NCI-H1694 treated with DMSO at 0.1 percent for 48 hours (cell line): ENCODE results near the gene TMEM19.

Source experiments
- DNase-seq: peaks from one replicate; lab custom pipeline; 2025; lab: John Stamatoyannopoulos, UW

The TMEM19 gene

GRCh38 chr12:71685914-71686657 is at the start of gene TMEM19:
TMEM19 (plus strand) TSS chr12:71686082; CDS start chr12:71686681, 599 bp downstream.
- DNase-seq = peak; percentile 66

GRCh38 chr12:71636704-71637115 is 49.2 kb upstream of the TMEM19 start:
- DNase-seq = peak; percentile 56

- DNase-seq = no peak
Observed at GRCh38 chr12:71638499-71638898, 47.4 kb upstream of the TMEM19 start.

GRCh38 chr12:71639341-71639760 is 46.5 kb upstream of the TMEM19 start:
- no peak for DNase-seq

- no peak for DNase-seq
Observed at GRCh38 chr12:71640316-71640715, 45.6 kb upstream of the TMEM19 start.

GRCh38 chr12:71641390-71641789 is 44.5 kb upstream of the TMEM19 start:
- DNase-seq = no peak

- DNase-seq = no peak
Observed at GRCh38 chr12:71642264-71642663, 43.6 kb upstream of the TMEM19 start.

GRCh38 chr12:71645268-71645667 is 40.6 kb upstream of the TMEM19 start:
- no peak for DNase-seq

- no peak for DNase-seq
Observed at GRCh38 chr12:71646512-71646911, 39.4 kb upstream of the TMEM19 start.

GRCh38 chr12:71648537-71648936 is 37.3 kb upstream of the TMEM19 start:
- no peak for DNase-seq

GRCh38 chr12:71649401-71649800 is 36.5 kb upstream of the TMEM19 start:
- DNase-seq = no peak

GRCh38 chr12:71652656-71653055 is 33.2 kb upstream of the TMEM19 start:
- no peak for DNase-seq

GRCh38 chr12:71653137-71653536 is 32.7 kb upstream of the TMEM19 start:
- no peak for DNase-seq

GRCh38 chr12:71654200-71654599 is 31.7 kb upstream of the TMEM19 start:
- no peak for DNase-seq

GRCh38 chr12:71655495-71655894 is 30.4 kb upstream of the TMEM19 start:
- no peak for DNase-seq

- DNase-seq = no peak
Observed at GRCh38 chr12:71655907-71656306, 30.0 kb upstream of the TMEM19 start.

GRCh38 chr12:71656740-71657139 is 29.1 kb upstream of the TMEM19 start:
- DNase-seq = no peak

- no peak for DNase-seq
Observed at GRCh38 chr12:71661977-71662530, 23.8 kb upstream of the TMEM19 start.

GRCh38 chr12:71662849-71663560 is 22.9 kb upstream of the TMEM19 start:
- DNase-seq = peak; percentile 2

GRCh38 chr12:71663561-71664410 is 22.1 kb upstream of the TMEM19 start, which contains the start of the genes THAP2 and ZFC3H1:
THAP2 (plus strand) TSS chr12:71664301; CDS start chr12:71664510, 209 bp downstream.
ZFC3H1 (minus strand) TSS chr12:71663848; CDS start chr12:71663610, 238 bp downstream.
- DNase-seq = peak; percentile 98

GRCh38 chr12:71664411-71665089 is 21.3 kb upstream of the TMEM19 start:
- DNase-seq = no peak
